NCI-H2171 (cell line): Measurements from ENCODE around the gene PRMT7.

ENCODE experiments used
- DNase-seq: peaks from one replicate; lab custom pipeline; 2025; lab: John Stamatoyannopoulos, UW

Gene PRMT7

GRCh38 chr16:68363658-68364521 is 53.1 kb downstream of the PRMT7 start:
- no peak for DNase-seq

GRCh38 chr16:68364561-68364998 is 53.8 kb downstream of the PRMT7 start:
- no peak for DNase-seq

GRCh38 chr16:68365167-68365817 is 54.5 kb downstream of the PRMT7 start:
- no peak for DNase-seq

GRCh38 chr16:68366062-68366461 is 55.2 kb downstream of the PRMT7 start:
- no peak for DNase-seq

GRCh38 chr16:68367030-68367429 is 56.2 kb downstream of the PRMT7 start:
- no peak for DNase-seq

GRCh38 chr16:68367440-68367839 is 56.6 kb downstream of the PRMT7 start:
- no peak for DNase-seq

- DNase-seq, result no peak
Measured at GRCh38 chr16:68367891-68368290, 57.1 kb downstream of the PRMT7 start.

- DNase-seq, result no peak
Measured at GRCh38 chr16:68368301-68368888, 57.6 kb downstream of the PRMT7 start.

- no peak for DNase-seq
Measured at GRCh38 chr16:68369168-68369567, 58.3 kb downstream of the PRMT7 start.

GRCh38 chr16:68369697-68370580 is 59.1 kb downstream of the PRMT7 start:
- no peak for DNase-seq

- DNase-seq, result no peak
Measured at GRCh38 chr16:68370581-68371275, 59.9 kb downstream of the PRMT7 start.

GRCh38 chr16:68371276-68371651 is 60.4 kb downstream of the PRMT7 start:
- DNase-seq, result no peak

- no peak for DNase-seq
Measured at GRCh38 chr16:68371706-68372380, 61.0 kb downstream of the PRMT7 start.

GRCh38 chr16:68372381-68372720 is 61.5 kb downstream of the PRMT7 start:
- no peak for DNase-seq

- no peak for DNase-seq
Measured at GRCh38 chr16:68372806-68373205, 62.0 kb downstream of the PRMT7 start.

GRCh38 chr16:68373528-68374245 is 62.9 kb downstream of the PRMT7 start:
- DNase-seq, result no peak

- no peak for DNase-seq
Measured at GRCh38 chr16:68374246-68374805, 63.5 kb downstream of the PRMT7 start.

- no peak for DNase-seq
Measured at GRCh38 chr16:68374961-68375660, 64.3 kb downstream of the PRMT7 start.

GRCh38 chr16:68375801-68376536 is 65.2 kb downstream of the PRMT7 start:
- no peak for DNase-seq
